DOHH2 (cell line): ENCODE data around the gene ZNF552.

Experiments
- EZH2phosphoT487 ChIP-seq: fragments of 200-600 bp; sonication (generic); IDR thresholded peaks from 2 replicates; pipeline ENCODE4 v1.6.1; 2017; ENCODE audit warnings: borderline replicate concordance, mild to moderate bottlenecking, antibody characterized with exemption, low read length, moderate library complexity, mixed read lengths
- TF ChIP-seq, protein P1 (sequence below): fragments of 200-600 bp; sonication (generic); IDR thresholded peaks from one replicate; pipeline ENCODE4 v1.5.1; 2014; ENCODE audit warnings: antibody characterized with exemption, mild to moderate bottlenecking, low read depth, low read length; ENCODE audit not compliant: poor library complexity, severe bottlenecking

- no peak for TF ChIP-seq EZH2phosphoT487
- TF ChIP-seq, protein P1, sequence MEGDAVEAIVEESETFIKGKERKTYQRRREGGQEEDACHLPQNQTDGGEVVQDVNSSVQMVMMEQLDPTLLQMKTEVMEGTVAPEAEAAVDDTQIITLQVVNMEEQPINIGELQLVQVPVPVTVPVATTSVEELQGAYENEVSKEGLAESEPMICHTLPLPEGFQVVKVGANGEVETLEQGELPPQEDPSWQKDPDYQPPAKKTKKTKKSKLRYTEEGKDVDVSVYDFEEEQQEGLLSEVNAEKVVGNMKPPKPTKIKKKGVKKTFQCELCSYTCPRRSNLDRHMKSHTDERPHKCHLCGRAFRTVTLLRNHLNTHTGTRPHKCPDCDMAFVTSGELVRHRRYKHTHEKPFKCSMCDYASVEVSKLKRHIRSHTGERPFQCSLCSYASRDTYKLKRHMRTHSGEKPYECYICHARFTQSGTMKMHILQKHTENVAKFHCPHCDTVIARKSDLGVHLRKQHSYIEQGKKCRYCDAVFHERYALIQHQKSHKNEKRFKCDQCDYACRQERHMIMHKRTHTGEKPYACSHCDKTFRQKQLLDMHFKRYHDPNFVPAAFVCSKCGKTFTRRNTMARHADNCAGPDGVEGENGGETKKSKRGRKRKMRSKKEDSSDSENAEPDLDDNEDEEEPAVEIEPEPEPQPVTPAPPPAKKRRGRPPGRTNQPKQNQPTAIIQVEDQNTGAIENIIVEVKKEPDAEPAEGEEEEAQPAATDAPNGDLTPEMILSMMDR = no peak
Observed at GRCh38 chr19:57789288-57789687, 25.4 kb downstream of the ZNF552 start.
